ENCODE measurements around the gene TRABD2B. TPM values are rescaled to one million over a fixed set of nuclear protein-coding genes. Genes with fewer than 3 reads are reported as not detected.

TRABD2B gene
- total RNA-seq, 1 donor: not detected

DNA sequence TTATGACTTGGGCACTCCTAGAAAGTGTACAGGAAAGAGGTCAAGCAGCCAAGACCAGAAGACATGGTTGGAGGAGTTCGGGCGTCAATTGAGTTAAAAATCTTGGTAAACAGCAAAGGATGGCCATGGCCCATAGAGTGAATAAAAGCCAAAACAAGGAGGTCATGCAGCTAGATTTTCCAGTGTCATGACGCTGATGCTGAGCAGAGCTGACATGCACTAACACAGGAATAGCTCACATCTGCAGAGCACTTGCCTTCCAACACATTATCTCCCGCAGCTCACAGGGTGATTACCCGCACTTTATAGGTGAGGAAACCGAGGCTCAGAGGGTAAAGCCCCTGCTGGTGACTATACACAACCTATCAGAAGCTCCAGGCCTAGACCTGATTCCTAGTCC lies 49.7 kb downstream of the TRABD2B start:
- Histone ChIP-seq H3K9me3 (ENCODE audit: low read depth, low read length) (no peaks in the 10 kb centered on the region), H3K4me3 (ENCODE audit: low read length) (no peak overlapping the region), H3K4me1 (ENCODE audit: insufficient read depth, low read length) (no peaks in the 10 kb centered on the region), H3K27me3 (ENCODE audit: insufficient read depth, low read length) (no peaks in the 10 kb centered on the region)

DNA sequence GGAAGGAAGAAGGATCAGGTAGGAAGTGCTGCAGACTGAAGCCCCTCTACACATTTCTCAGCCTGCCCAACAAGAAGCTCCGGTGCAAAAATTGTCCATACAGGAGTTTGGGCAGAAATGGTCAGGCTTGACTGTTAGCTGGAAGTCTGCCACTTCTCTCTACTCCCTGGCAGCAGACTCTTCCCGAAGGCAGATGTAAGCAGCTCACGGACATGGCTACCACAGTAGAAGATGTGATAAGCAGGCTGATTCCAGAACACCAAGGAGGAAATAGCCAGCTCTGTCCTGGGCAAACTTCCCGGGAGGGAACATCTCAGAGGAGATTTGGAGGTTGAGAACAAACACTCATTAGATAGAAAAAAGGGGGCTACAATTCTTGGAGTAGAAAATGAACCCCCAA lies 52.6 kb downstream of the TRABD2B start:
- no peaks in the 10 kb centered on the region for H3K27me3 ChIP-seq (ENCODE audit: insufficient read depth, low read length)
- H3K4me3 ChIP-seq (ENCODE audit: low read length): no peak overlapping the region
- H3K9me3 ChIP-seq (ENCODE audit: low read depth, low read length): no peaks in the 10 kb centered on the region
- H3K4me1 ChIP-seq (ENCODE audit: insufficient read depth, low read length): no peaks in the 10 kb centered on the region

- H3K4me3 ChIP-seq (ENCODE audit: low read length): no peak overlapping the region
- H3K4me1 ChIP-seq (ENCODE audit: insufficient read depth, low read length): no peaks in the 10 kb centered on the region
- H3K9me3 ChIP-seq (ENCODE audit: low read depth, low read length): no peaks in the 10 kb centered on the region
- H3K27me3 ChIP-seq (ENCODE audit: insufficient read depth, low read length): no peaks in the 10 kb centered on the region
Observed at GRCh38 chr1:47942240-47942629, 55.0 kb downstream of the TRABD2B start.

GRCh38 chr1:47941609-47942239 lies 55.5 kb downstream of the TRABD2B start:
- Histone ChIP-seq H3K4me3 (ENCODE audit: low read length) (no peak overlapping the region), H3K27me3 (ENCODE audit: insufficient read depth, low read length) (no peaks in the 10 kb centered on the region), H3K4me1 (ENCODE audit: insufficient read depth, low read length) (no peaks in the 10 kb centered on the region), H3K9me3 (ENCODE audit: low read depth, low read length) (no peaks in the 10 kb centered on the region)

DNA sequence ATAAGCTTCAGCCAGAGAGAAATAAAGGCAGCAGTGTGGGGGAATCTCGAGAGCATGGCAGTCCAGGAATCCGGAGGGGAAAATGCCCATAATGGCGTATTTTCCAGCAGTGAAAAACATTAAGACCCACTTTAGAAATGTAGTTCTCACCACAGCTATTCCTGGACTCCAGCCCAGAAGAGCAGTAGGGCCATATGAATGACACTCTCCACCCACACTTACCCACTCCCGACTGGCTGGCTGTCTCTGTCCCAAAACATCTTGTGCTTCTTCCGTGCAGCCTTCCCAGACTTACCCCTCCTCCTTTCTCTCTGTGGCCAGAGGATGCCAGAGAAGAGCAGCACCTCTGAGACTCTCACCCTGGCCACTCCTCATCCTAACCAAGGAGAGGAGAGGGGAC lies 56.4 kb downstream of the TRABD2B start:
- Histone ChIP-seq H3K4me1 (ENCODE audit: insufficient read depth, low read length) (no peaks in the 10 kb centered on the region), H3K9me3 (ENCODE audit: low read depth, low read length) (no peaks in the 10 kb centered on the region), H3K4me3 (ENCODE audit: low read length) (no peak overlapping the region), H3K27me3 (ENCODE audit: insufficient read depth, low read length) (no peaks in the 10 kb centered on the region)

GRCh38 chr1:47940326-47940725 lies 56.9 kb downstream of the TRABD2B start:
- Histone ChIP-seq H3K27me3 (ENCODE audit: insufficient read depth, low read length) (no peaks in the 10 kb centered on the region), H3K9me3 (ENCODE audit: low read depth, low read length) (no peaks in the 10 kb centered on the region), H3K4me1 (ENCODE audit: insufficient read depth, low read length) (no peaks in the 10 kb centered on the region), H3K4me3 (ENCODE audit: low read length) (no peak overlapping the region)

DNA sequence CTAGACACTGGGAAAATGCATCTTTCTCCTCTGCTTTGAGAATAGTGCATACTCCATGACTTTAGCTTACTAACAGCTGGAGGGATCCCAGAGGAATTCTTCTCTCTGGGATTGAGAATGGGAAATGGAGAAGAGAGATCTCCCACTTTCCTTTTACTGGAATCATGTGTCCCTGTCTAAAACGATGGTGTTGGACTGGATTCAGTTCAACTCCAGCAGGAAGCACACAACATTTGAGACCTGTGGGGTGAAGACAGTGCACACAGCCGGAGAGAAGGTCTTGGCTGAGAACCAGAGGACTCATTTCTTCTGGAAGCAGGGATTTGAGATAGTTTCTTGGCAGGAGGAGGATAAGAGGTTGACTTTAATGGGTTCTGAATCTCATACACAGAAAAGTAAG lies 58.7 kb downstream of the TRABD2B start:
- H3K4me1 ChIP-seq (ENCODE audit: insufficient read depth, low read length): no peaks in the 10 kb centered on the region
- no peak overlapping the region for H3K4me3 ChIP-seq (ENCODE audit: low read length)
- no peaks in the 10 kb centered on the region for H3K27me3 ChIP-seq (ENCODE audit: insufficient read depth, low read length)
- no peaks in the 10 kb centered on the region for H3K9me3 ChIP-seq (ENCODE audit: low read depth, low read length)

DNA sequence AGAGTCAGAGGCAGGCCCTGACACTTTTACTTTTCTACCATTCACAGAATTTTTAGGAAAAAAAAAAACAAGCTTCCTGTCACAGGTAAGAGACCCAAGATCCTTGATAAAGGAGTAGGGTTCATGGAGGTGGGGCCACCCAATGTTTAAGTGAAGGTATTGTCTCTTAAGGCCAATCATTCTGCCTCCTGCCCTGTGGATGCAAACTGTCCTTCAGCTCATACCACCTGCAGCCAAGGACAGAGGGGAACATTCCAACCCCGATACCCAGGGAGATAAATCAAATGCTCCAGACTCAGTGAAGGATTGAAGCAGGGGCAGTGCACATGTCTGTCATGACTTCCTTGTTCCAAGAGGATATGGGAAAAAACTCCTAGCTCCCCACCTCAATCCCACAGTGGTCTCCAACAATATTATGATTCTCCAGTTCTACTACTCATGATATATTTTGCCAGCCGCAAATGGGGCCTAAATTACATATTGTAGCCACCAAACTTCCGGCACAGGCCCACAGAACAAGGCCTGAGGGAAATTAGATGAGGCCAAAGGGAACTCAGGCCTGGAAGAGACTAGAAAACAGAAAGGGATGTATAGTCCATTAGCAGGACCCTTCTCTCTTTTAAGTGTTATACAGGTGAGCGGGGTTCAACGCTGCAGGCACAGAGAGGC lies 59.5 kb downstream of the TRABD2B start:
- Histone ChIP-seq H3K9me3 (ENCODE audit: low read depth, low read length) (no peaks in the 10 kb centered on the region), H3K27me3 (ENCODE audit: insufficient read depth, low read length) (no peaks in the 10 kb centered on the region), H3K4me1 (ENCODE audit: insufficient read depth, low read length) (no peaks in the 10 kb centered on the region), H3K4me3 (ENCODE audit: low read length) (no peak overlapping the region)

- H3K4me3 ChIP-seq (ENCODE audit: low read length): no peak overlapping the region
- H3K27me3 ChIP-seq (ENCODE audit: insufficient read depth, low read length): no peaks in the 10 kb centered on the region
- no peaks in the 10 kb centered on the region for H3K9me3 ChIP-seq (ENCODE audit: low read depth, low read length)
- H3K4me1 ChIP-seq (ENCODE audit: insufficient read depth, low read length): no peaks in the 10 kb centered on the region
Observed at GRCh38 chr1:47936916-47937551, 60.2 kb downstream of the TRABD2B start.

- Histone ChIP-seq H3K4me1 (ENCODE audit: insufficient read depth, low read length) (no peaks in the 10 kb centered on the region), H3K27me3 (ENCODE audit: insufficient read depth, low read length) (no peaks in the 10 kb centered on the region), H3K4me3 (ENCODE audit: low read length) (no peak overlapping the region), H3K9me3 (ENCODE audit: low read depth, low read length) (no peaks in the 10 kb centered on the region)
Observed at GRCh38 chr1:47935856-47936255, 61.3 kb downstream of the TRABD2B start.

GRCh38 chr1:47935163-47935562 lies 62.0 kb downstream of the TRABD2B start:
- H3K4me3 ChIP-seq (ENCODE audit: low read length): no peak overlapping the region
- H3K27me3 ChIP-seq (ENCODE audit: insufficient read depth, low read length): no peaks in the 10 kb centered on the region
- H3K9me3 ChIP-seq (ENCODE audit: low read depth, low read length): no peaks in the 10 kb centered on the region
- no peaks in the 10 kb centered on the region for H3K4me1 ChIP-seq (ENCODE audit: insufficient read depth, low read length)

- no peaks in the 10 kb centered on the region for H3K27me3 ChIP-seq (ENCODE audit: insufficient read depth, low read length)
- H3K4me1 ChIP-seq (ENCODE audit: insufficient read depth, low read length): no peaks in the 10 kb centered on the region
- H3K9me3 ChIP-seq (ENCODE audit: low read depth, low read length): no peaks in the 10 kb centered on the region
- H3K4me3 ChIP-seq (ENCODE audit: low read length): no peak overlapping the region
Observed at GRCh38 chr1:47934243-47934805, 62.9 kb downstream of the TRABD2B start.

DNA sequence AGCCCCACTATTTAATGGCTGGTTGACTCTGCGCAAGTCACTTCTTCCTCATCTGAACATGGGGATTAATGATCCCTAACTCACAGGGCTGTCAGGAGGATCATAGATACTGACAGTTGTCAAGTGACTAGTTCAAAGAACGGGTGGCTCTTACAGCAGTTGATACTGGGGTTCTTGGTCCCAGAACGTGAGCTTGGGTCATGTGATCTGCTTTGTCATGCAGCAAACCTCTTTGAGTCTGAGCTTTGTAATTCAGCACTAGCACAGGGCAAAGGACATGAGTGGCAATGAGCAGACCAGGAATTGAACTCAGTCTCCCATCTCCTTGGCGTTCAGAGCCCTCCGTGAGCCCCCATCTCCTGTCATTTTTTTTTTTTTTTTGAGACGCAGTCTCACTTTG lies 64.4 kb downstream of the TRABD2B start:
- no peaks in the 10 kb centered on the region for H3K9me3 ChIP-seq (ENCODE audit: low read depth, low read length)
- no peak overlapping the region for H3K4me3 ChIP-seq (ENCODE audit: low read length)
- H3K27me3 ChIP-seq (ENCODE audit: insufficient read depth, low read length): no peaks in the 10 kb centered on the region
- no peaks in the 10 kb centered on the region for H3K4me1 ChIP-seq (ENCODE audit: insufficient read depth, low read length)

DNA sequence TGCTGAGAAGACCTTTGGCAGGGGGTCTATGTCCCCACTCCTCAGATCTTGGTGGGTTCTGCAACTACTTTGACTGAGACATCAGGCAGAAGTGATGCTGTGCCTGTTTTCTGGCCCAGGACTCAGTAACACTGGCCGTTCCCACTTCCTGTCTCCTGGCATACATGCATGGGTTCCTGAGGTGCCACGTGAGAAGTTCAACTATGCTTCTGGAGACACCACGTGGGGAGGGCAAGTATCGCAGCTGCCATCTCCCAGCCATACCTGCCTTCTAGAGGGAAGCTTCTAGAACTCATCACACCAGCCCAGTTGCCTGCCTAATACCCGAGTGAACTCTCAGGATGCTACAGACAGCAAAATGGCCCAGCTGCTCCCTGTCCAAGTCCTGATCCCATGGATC lies 65.8 kb downstream of the TRABD2B start:
- no peaks in the 10 kb centered on the region for H3K27me3 ChIP-seq (ENCODE audit: insufficient read depth, low read length)
- H3K4me3 ChIP-seq (ENCODE audit: low read length): no peak overlapping the region
- no peaks in the 10 kb centered on the region for H3K4me1 ChIP-seq (ENCODE audit: insufficient read depth, low read length)
- H3K9me3 ChIP-seq (ENCODE audit: low read depth, low read length): no peaks in the 10 kb centered on the region

DNA sequence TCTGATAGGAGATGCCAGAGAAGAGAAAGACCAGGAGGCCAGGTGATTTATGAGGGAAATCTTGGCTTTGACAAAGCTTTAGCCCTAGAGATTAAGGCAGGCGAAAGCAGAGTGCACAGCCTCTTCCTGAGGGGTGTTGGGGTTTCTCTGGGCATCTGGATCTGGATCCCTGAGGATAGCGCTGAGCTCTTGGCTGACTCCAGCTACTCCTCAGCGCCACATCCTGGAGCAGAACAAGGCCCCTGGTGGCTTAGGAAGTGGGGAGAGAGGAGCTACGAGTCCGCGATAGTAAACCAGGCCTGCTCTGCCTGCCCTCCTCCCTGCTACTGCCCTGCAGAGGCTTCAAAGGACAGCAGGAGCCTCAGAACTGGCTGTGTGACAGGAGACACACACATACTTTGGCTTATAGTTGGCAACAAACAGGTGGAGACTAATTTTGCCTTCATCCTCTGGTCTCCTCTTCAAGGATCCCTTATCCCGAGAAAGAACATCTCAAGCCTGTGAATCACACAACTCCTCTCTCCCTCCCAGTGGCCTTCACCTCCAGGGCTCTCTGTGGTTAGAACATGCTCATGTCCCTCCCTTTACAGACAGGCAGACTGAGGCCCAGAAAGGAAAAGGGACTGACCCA lies 66.9 kb downstream of the TRABD2B start:
- Histone ChIP-seq H3K4me1 (ENCODE audit: insufficient read depth, low read length) (no peaks in the 10 kb centered on the region), H3K27me3 (ENCODE audit: insufficient read depth, low read length) (peaks cover 2% of the 10 kb centered on the region), H3K4me3 (ENCODE audit: low read length) (no peak overlapping the region), H3K9me3 (ENCODE audit: low read depth, low read length) (no peaks in the 10 kb centered on the region)
